Ascending aorta (tissue), 2 donors: ENCODE data around the gene SPIB. TPM values are rescaled to one million over a fixed set of nuclear protein-coding genes. Genes with fewer than 3 reads are reported as not detected.

Source experiments
- DNase-seq, 2 donors: peaks; one replicate each; pipeline ENCODE4 v3.0.0-alpha.2; 2019; ENCODE audit warnings: low spot score in 2 of 2
- H3K27ac ChIP-seq, 2 donors: fragments of 200-600 bp; sonication (generic); one replicate each; pipeline ENCODE4 v1.5.1; 2016 to 2017; ENCODE audit warnings: mild to moderate bottlenecking in 1 of 2
- H3K27me3 ChIP-seq: fragments of 200-600 bp; sonication (generic); one replicate; pipeline ENCODE4 v1.5.1; 2017
- H3K36me3 ChIP-seq, 2 donors: fragments of 200-600 bp; sonication (generic); one replicate each; pipeline ENCODE4 v1.5.1; 2016
- H3K4me1 ChIP-seq, 2 donors: fragments of 200-600 bp; sonication (generic); one replicate each; pipeline ENCODE4 v1.5.1; 2016 to 2017; ENCODE audit warnings: mild to moderate bottlenecking in 1 of 2
- H3K4me3 ChIP-seq, 2 donors: fragments of 200-600 bp; sonication (generic); one replicate each; pipeline ENCODE4 v1.5.1; 2016 to 2017; ENCODE audit warnings: mild to moderate bottlenecking in 1 of 2
- H3K9me3 ChIP-seq, 2 donors: fragments of 200-600 bp; sonication (generic); one replicate each; pipeline ENCODE4 v1.5.1; 2016
- intact Hi-C: fragments of 100-400 bp; cut with DNase I; formaldehyde crosslinking; loops from one replicate; pipeline ENCODE4 v1.15.1; 2023
- total RNA-seq: library from RNA; depleted of rRNA; stranded (reverse); fragments of >200 nt; gene quantifications from one replicate; pipeline ENCODE4 v1.1.0, GENCODE V29; 2016
- TF ChIP-seq, protein P1 (sequence below), 3 experiments: fragments of 200-600 bp in 2 of 3; fragments of 450-650 bp in 1 of 3; sonication (generic) in 2 of 3; IDR thresholded peaks; one replicate each; pipeline ENCODE4 v1.5.1; 2016 to 2019; ENCODE audit warnings: antibody characterized with exemption in 3 of 3, mild to moderate bottlenecking in 1 of 3, moderate library complexity in 1 of 3

Gene SPIB
- total RNA-seq, result not detected

DNA sequence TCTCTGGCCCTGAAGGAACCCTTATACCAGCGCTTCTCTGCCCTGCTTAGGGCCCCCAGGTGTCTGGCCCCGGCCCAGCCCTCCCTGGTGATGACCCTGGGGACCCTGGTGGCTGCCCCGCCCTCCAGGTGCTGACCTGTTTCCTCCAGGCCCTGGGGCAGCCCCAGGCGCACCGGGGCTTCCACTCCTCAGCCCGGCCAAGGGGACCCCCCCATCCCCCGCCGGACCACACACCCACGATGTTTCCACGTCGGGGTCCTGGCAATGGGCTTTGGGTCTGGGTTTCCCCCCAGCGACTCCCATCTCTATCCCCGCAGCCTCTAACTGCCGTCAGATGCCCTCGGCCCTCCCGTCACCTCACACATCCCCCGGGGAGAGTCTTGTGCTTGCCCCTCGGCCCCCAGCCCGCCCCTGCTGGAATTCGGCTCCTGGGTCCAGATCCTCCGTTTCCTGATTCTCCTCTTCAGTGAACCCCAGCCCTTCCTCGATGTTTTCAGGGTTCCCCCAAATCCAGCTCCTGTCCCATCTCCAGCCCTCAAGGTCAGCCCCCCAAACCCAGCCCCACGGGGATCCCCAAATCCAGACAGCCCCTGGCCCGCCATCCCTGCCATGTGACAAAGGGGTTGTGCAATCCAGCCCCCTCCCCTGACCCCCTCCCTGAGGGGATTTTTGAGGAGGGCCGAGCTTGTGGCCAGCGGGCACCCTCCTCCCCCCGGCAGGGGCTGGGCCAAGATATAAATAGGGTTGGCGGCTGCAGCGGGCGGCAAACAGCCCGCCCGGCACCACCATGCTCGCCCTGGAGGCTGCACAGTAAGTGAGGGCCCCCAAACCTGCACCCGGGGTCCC lies at the start of gene SPIB:
SPIB (plus strand) TSS at position 763 of the 846 bp plus-strand sequence; CDS start at position 788, 25 bp downstream.
- DNase-seq, result no peak
- no peaks in the 10 kb centered on the region for H3K36me3 ChIP-seq
- H3K4me3 ChIP-seq, result no peak within 1 kb of the TSS
- TF ChIP-seq, protein P1, sequence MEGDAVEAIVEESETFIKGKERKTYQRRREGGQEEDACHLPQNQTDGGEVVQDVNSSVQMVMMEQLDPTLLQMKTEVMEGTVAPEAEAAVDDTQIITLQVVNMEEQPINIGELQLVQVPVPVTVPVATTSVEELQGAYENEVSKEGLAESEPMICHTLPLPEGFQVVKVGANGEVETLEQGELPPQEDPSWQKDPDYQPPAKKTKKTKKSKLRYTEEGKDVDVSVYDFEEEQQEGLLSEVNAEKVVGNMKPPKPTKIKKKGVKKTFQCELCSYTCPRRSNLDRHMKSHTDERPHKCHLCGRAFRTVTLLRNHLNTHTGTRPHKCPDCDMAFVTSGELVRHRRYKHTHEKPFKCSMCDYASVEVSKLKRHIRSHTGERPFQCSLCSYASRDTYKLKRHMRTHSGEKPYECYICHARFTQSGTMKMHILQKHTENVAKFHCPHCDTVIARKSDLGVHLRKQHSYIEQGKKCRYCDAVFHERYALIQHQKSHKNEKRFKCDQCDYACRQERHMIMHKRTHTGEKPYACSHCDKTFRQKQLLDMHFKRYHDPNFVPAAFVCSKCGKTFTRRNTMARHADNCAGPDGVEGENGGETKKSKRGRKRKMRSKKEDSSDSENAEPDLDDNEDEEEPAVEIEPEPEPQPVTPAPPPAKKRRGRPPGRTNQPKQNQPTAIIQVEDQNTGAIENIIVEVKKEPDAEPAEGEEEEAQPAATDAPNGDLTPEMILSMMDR (IDR thresholded peaks at IDR 0.05), result no peak
- no peak within 1 kb of the TSS for H3K27ac ChIP-seq
- H3K9me3 ChIP-seq, result no peaks in the 10 kb centered on the region
- H3K4me1 ChIP-seq, result peaks cover 3 to 6% of the 10 kb centered on the region in 2 donors
- intact Hi-C loops, result no loop called here
- H3K27me3 ChIP-seq, result peaks cover 7% of the 10 kb centered on the region

DNA sequence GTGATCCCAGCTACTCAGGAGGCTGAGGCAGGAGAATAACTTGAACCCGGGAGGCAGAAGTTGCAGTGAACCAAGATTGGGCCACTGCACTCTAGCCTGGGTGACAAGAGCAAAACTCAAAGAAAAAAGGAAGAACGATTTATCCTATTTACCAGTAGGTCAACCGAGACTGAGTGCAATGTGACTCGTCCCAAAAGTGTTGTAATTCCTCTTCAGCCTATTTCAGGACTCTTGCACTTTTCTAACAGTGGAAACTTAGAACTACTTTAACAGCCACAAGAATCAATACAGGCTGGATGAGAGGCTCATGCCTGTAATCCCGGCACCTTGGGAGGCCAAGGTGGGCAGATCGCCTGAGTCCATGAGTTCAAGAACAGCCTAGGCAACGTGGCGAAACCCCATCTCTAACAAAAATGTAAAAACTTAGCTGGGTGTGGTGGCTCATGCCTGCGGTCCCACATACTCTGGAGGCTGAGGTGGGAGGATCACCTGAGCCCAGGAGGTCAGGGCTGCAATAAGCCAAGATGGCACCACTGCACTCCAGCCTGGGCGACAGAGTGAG lies 46.7 kb upstream of the SPIB start:
- H3K4me3 ChIP-seq, result no peak overlapping the region
- no peak overlapping the region for H3K27ac ChIP-seq
- intact Hi-C loops, result loop anchor here (10.0 kb wide), 1 partner anchor 1323 kb away; the partner anchor contains the start of gene SPACA6
- H3K36me3 ChIP-seq, result no peaks in the 10 kb centered on the region
- DNase-seq, result no peak
- TF ChIP-seq, protein P1 (IDR thresholded peaks at IDR 0.05), result no peak
- no peaks in the 10 kb centered on the region for H3K9me3 ChIP-seq
- H3K4me1 ChIP-seq, result peaks cover 0 to under 1% of the 10 kb centered on the region in 2 donors
- no peaks in the 10 kb centered on the region for H3K27me3 ChIP-seq

DNA sequence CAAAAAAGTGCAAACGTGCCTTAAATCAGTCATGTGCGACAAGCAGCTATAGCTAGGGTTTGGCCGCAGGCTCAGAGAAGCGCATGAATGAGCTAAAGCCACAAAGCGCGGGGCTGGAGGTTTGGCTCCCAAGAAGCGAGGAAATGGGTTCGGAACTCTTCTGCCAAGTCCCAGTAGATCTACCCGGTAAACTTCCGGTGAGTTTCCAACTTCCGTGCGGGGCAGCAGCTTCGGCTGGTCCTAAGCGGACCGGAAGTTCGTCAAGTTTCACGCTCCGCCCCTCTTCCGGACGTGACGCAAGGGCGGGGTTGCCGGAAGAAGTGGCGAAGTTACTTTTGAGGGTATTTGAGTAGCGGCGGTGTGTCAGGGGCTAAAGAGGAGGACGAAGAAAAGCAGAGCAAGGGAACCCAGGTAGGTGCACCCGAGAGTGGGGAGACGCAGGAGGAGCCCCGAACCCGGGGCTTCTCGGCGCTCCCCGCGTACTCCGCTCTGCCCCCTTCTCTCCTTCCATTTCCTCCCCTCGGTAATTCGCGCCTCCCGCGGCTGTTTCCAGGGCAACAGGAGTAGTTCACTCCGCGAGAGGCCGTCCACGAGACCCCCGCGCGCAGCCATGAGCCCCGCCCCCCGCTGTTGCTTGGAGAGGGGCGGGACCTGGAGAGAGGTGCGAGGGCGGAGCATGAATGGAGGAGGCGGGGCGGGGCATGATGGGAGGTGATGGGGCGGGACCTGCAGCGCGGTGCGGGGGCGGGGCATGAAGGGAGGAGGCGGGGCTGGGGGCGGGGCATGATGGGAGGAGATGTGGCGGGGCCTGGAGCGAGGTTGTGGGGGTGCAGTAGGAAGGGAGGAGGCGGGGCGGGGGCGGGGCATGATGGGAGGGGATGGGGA lies 42.3 kb upstream of the SPIB start, which contains the start of gene NR1H2:
NR1H2 (plus strand) TSS at position 292 of the 885 bp plus-strand sequence. CDS start 1,149 bp downstream, outside the sequence.
- peak; percentile 77 to 97 for DNase-seq
- intact Hi-C loops, result loop anchor here (1.0 to 10.0 kb wide), 5 partner anchors 8 to 1318 kb away; partner anchors contain the start of genes AKT1S1, CTU1, POLD1 and SPACA6
- Histone ChIP-seq H3K36me3 (peaks cover 40 to 42% of the 10 kb centered on the region in 2 donors), H3K4me1 (peaks cover 0 to 6% of the 10 kb centered on the region in 2 donors), H3K9me3 (no peaks in the 10 kb centered on the region), H3K27me3 (no peaks in the 10 kb centered on the region), H3K4me3 (peak within 1 kb of the TSS; percentile 88 to 90), H3K27ac (peak within 1 kb of the TSS; percentile 99 to 100)
- TF ChIP-seq, protein P1 (IDR thresholded peaks at IDR 0.05), result no peak

DNA sequence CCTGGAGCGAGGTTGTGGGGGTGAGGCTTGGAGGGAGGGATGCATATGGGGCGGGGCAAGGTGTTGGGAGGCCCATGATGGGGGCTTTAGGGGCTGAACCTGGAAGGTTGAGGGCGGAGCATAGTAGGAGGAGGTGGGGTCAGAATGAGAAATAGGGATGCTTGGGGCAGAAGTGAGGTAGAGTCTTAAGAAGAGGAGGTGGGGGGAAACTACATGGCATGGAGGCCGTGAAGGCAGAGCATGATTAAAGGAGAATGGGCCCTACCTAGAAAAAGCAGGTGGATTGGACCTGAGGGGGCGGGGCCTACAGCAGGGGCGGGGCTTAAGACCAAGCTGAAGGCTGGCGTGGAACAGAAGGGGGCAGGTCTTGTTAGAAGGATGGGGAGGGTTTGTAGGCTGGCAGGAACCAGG lies 41.7 kb upstream of the SPIB start:
- H3K36me3 ChIP-seq, result peaks cover 46 to 48% of the 10 kb centered on the region in 2 donors
- TF ChIP-seq, protein P1 (IDR thresholded peaks at IDR 0.05), result no peak
- peaks cover 0 to 6% of the 10 kb centered on the region in 2 donors for H3K4me1 ChIP-seq
- no peaks in the 10 kb centered on the region for H3K9me3 ChIP-seq
- DNase-seq, result no peak
- H3K27me3 ChIP-seq, result no peaks in the 10 kb centered on the region
- intact Hi-C loops, result loop anchor here (2.0 to 10.0 kb wide), 4 partner anchors 428 to 1318 kb away; partner anchors contain the start of genes AKT1S1, CTU1, SPACA6 and TBC1D17
- H3K27ac ChIP-seq, result peak overlapping the region; percentile 99 to 100
- H3K4me3 ChIP-seq, result peak overlapping the region; percentile 88 to 90

DNA sequence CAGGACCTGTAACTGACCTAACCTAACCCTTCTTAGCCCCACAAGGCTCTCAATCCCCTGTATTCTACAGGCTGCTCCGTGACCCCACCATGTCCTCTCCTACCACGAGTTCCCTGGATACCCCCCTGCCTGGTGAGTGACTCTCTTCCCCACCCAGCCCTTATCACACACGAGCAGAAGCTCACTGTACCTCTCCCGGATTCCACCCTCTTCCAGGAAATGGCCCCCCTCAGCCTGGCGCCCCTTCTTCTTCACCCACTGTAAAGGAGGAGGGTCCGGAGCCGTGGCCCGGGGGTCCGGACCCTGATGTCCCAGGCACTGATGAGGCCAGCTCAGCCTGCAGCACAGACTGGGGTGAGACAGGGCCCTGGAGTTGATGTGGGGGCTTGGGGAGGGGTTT lies 41.2 kb upstream of the SPIB start:
- H3K27ac ChIP-seq, result peak overlapping the region; percentile 99 to 100
- no peaks in the 10 kb centered on the region for H3K9me3 ChIP-seq
- TF ChIP-seq, protein P1 (IDR thresholded peaks at IDR 0.05), result no peak
- intact Hi-C loops, result loop anchor here (2.0 to 10.0 kb wide), 4 partner anchors 427 to 1317 kb away; partner anchors contain the start of genes AKT1S1, CTU1, SPACA6 and TBC1D17
- H3K4me3 ChIP-seq, result peak overlapping the region in 1 of 2 donors; percentile 90
- no peaks in the 10 kb centered on the region for H3K27me3 ChIP-seq
- H3K36me3 ChIP-seq, result peaks cover 51 to 53% of the 10 kb centered on the region in 2 donors
- no peak for DNase-seq
- peaks cover 0 to 6% of the 10 kb centered on the region in 2 donors for H3K4me1 ChIP-seq
